Vagina (tissue), 2 donors: ENCODE measurements around the gene SAMD4A. TPM values are rescaled to one million over a fixed set of nuclear protein-coding genes. Genes with fewer than 3 reads are reported as not detected.

Experiments used
- DNase-seq, 2 donors: peaks; one replicate each; pipeline ENCODE4 v3.0.0-alpha.2; 2017; ENCODE audit errors: extremely low spot score in 2 of 2
- H3K27ac ChIP-seq: fragments of 200-600 bp; sonication (generic); one replicate; pipeline ENCODE4 v1.5.1; 2019
- H3K27me3 ChIP-seq: fragments of 200-600 bp; sonication (generic); one replicate; pipeline ENCODE4 v1.5.1; 2019
- H3K36me3 ChIP-seq, 2 donors: fragments of 200-600 bp; sonication (generic); one replicate each; pipeline ENCODE4 v1.5.1; 2017 to 2019
- H3K4me1 ChIP-seq: fragments of 200-600 bp; sonication (generic); one replicate; pipeline ENCODE4 v1.5.1; 2019
- H3K4me3 ChIP-seq, 2 donors: fragments of 200-600 bp; sonication (generic); 1 replicate in 1 of 2; 2 replicates in 1 of 2; pipeline ENCODE4 v1.5.1; 2016 to 2019
- H3K9me3 ChIP-seq: fragments of 200-600 bp; sonication (generic); one replicate; pipeline ENCODE4 v1.5.1; 2019
- CTCF ChIP-seq, 3 experiments: fragments of 450-650 bp in 2 of 3; fragments of 200-600 bp in 1 of 3; sonication (generic) in 1 of 3; IDR thresholded peaks; one replicate each; pipeline ENCODE4 v1.5.1; 2017 to 2019; ENCODE audit warnings: antibody characterized with exemption in 3 of 3, mild to moderate bottlenecking in 2 of 3, moderate library complexity in 2 of 3
- POLR2A ChIP-seq, 2 donors: fragments of 450-650 bp; IDR thresholded peaks; one replicate each; pipeline ENCODE4 v1.6.1; 2017; ENCODE audit warnings: antibody characterized with exemption in 2 of 2, mild to moderate bottlenecking in 2 of 2, moderate library complexity in 2 of 2
- POLR2AphosphoS5 ChIP-seq, 2 donors: sonication (generic); formaldehyde crosslinking; IDR thresholded peaks; one replicate each; pipeline ENCODE4 v1.9.0; 2017; ENCODE audit warnings: antibody characterized with exemption in 2 of 2, mild to moderate bottlenecking in 2 of 2, low read depth in 1 of 2; ENCODE audit not compliant: insufficient read depth in 1 of 2
- intact Hi-C: fragments of 100-400 bp; cut with DNase I; formaldehyde crosslinking; loops from one replicate; pipeline ENCODE4 v1.15.1; 2023
- total RNA-seq: library from RNA; depleted of rRNA; stranded (reverse); fragments of >200 nt; gene quantifications from one replicate; pipeline ENCODE4 v1.2.3, GENCODE V29; 2016

Gene SAMD4A
- total RNA-seq, 1 donor from 2014 or later: 43.0 TPM

GRCh38 chr14:54763761-54764160, 196.8 kb downstream of the SAMD4A start:
- Histone ChIP-seq H3K4me1 (peaks cover under 1% of the 10 kb centered on the region), H3K36me3 (peaks cover 0 to 24% of the 10 kb centered on the region in 2 donors), H3K27ac (no peak overlapping the region), H3K9me3 (no peaks in the 10 kb centered on the region), H3K4me3 (no peak overlapping the region), H3K27me3 (no peaks in the 10 kb centered on the region)
- no peak for DNase-seq
- TF ChIP-seq POLR2AphosphoS5 (IDR thresholded peaks at IDR 0.05; ENCODE audit: insufficient read depth in 1 of 2, low read depth in 1 of 2) (no peak), POLR2A (IDR thresholded peaks at IDR 0.05) (no peak), CTCF (IDR thresholded peaks at IDR 0.05) (no peak)
- intact Hi-C loops: no loop called here

GRCh38 chr14:54766276-54767138, 199.6 kb downstream of the SAMD4A start:
- DNase-seq: no peak
- intact Hi-C loops: no loop called here
- H3K9me3 ChIP-seq: no peaks in the 10 kb centered on the region
- peaks cover 0 to 22% of the 10 kb centered on the region in 2 donors for H3K36me3 ChIP-seq
- H3K27me3 ChIP-seq: no peaks in the 10 kb centered on the region
- TF ChIP-seq POLR2A (IDR thresholded peaks at IDR 0.05) (no peak), POLR2AphosphoS5 (IDR thresholded peaks at IDR 0.05; ENCODE audit: insufficient read depth in 1 of 2, low read depth in 1 of 2) (no peak), CTCF (IDR thresholded peaks at IDR 0.05) (no peak)
- H3K4me3 ChIP-seq: no peak overlapping the region
- no peaks in the 10 kb centered on the region for H3K4me1 ChIP-seq
- no peak overlapping the region for H3K27ac ChIP-seq

- Histone ChIP-seq H3K27me3 (no peaks in the 10 kb centered on the region), H3K36me3 (peaks cover 0 to 22% of the 10 kb centered on the region in 2 donors), H3K4me3 (no peak overlapping the region), H3K4me1 (no peaks in the 10 kb centered on the region), H3K9me3 (no peaks in the 10 kb centered on the region), H3K27ac (no peak overlapping the region)
- no peak for DNase-seq
- intact Hi-C loops: no loop called here
- TF ChIP-seq POLR2AphosphoS5 (IDR thresholded peaks at IDR 0.05; ENCODE audit: insufficient read depth in 1 of 2, low read depth in 1 of 2): no peak
- no peak for TF ChIP-seq POLR2A (IDR thresholded peaks at IDR 0.05)
- no peak for TF ChIP-seq CTCF (IDR thresholded peaks at IDR 0.05)
Observed at GRCh38 chr14:54767139-54767431, 200.2 kb downstream of the SAMD4A start.

GRCh38 chr14:54767450-54767849, 200.5 kb downstream of the SAMD4A start:
- no peaks in the 10 kb centered on the region for H3K4me1 ChIP-seq
- DNase-seq: no peak
- no peaks in the 10 kb centered on the region for H3K27me3 ChIP-seq
- no peak overlapping the region for H3K27ac ChIP-seq
- peaks cover 0 to 22% of the 10 kb centered on the region in 2 donors for H3K36me3 ChIP-seq
- TF ChIP-seq POLR2A (IDR thresholded peaks at IDR 0.05) (no peak), POLR2AphosphoS5 (IDR thresholded peaks at IDR 0.05; ENCODE audit: insufficient read depth in 1 of 2, low read depth in 1 of 2) (no peak), CTCF (IDR thresholded peaks at IDR 0.05) (no peak)
- no peak overlapping the region for H3K4me3 ChIP-seq
- H3K9me3 ChIP-seq: no peaks in the 10 kb centered on the region
- intact Hi-C loops: no loop called here

GRCh38 chr14:54768501-54769129, 201.7 kb downstream of the SAMD4A start:
- peaks cover 10% of the 10 kb centered on the region for H3K4me1 ChIP-seq
- H3K36me3 ChIP-seq: peaks cover 0 to 19% of the 10 kb centered on the region in 2 donors
- no peak overlapping the region for H3K4me3 ChIP-seq
- DNase-seq: no peak
- TF ChIP-seq POLR2A (IDR thresholded peaks at IDR 0.05) (no peak), POLR2AphosphoS5 (IDR thresholded peaks at IDR 0.05; ENCODE audit: insufficient read depth in 1 of 2, low read depth in 1 of 2) (no peak), CTCF (IDR thresholded peaks at IDR 0.05) (no peak)
- no peak overlapping the region for H3K27ac ChIP-seq
- intact Hi-C loops: no loop called here
- H3K9me3 ChIP-seq: no peaks in the 10 kb centered on the region
- H3K27me3 ChIP-seq: no peaks in the 10 kb centered on the region
